ENCODE measurements around the gene CSMD2. TPM values are rescaled to one million over a fixed set of nuclear protein-coding genes. Genes with fewer than 3 reads are reported as not detected.

The CSMD2 gene
- total RNA-seq, 1 experiment from 2014 or later: 13.2 TPM

- Mint-ChIP-seq H3K27ac (no peak overlapping the region), H3K4me1 (no peaks in the 10 kb centered on the region; the same call in 1 of the 2 replicates), H3K4me3 (no peak overlapping the region), H3K36me3 (no peaks in the 10 kb centered on the region), H3K27me3 (ENCODE audit: low read depth) (peaks cover 14% of the 10 kb centered on the region), H3K9me3 (no peaks in the 10 kb centered on the region)
- CTCF ChIA-PET: interaction anchor here (4.0 kb wide), 1 partner anchor 10 kb away, joined by 19 read pairs; no protein-coding TSS in a partner anchor
- ATAC-seq (no peak), DNase-seq (ENCODE audit: low spot score) (no peak)
- TF ChIP-seq RELA (CRISPR knock-in tag; IDR thresholded peaks at IDR 0.05; ENCODE audit: borderline replicate concordance) (no peak), ZNF532 (CRISPR knock-in tag; IDR thresholded peaks at IDR 0.05; ENCODE audit: borderline replicate concordance) (no peak), MXD4 (CRISPR knock-in tag; IDR thresholded peaks at IDR 0.05; ENCODE audit: borderline replicate concordance) (no peak), ELF4 (CRISPR knock-in tag; IDR thresholded peaks at IDR 0.05; ENCODE audit: low read depth) (no peak), ZNF263 (CRISPR knock-in tag; IDR thresholded peaks at IDR 0.05; ENCODE audit: low read depth) (no peak), NFE2L1 (CRISPR knock-in tag; IDR thresholded peaks at IDR 0.05) (no peak), SP1 (CRISPR knock-in tag; conservative IDR thresholded peaks at IDR 0.05) (no peak), CREM (CRISPR knock-in tag; IDR thresholded peaks at IDR 0.05) (no peak), ZNF396 (CRISPR knock-in tag; IDR thresholded peaks at IDR 0.05; ENCODE audit: borderline replicate concordance) (no peak), ZNF219 (CRISPR knock-in tag; IDR thresholded peaks at IDR 0.05; ENCODE audit: borderline replicate concordance) (no peak), OVOL2 (CRISPR knock-in tag; IDR thresholded peaks at IDR 0.05; ENCODE audit: borderline replicate concordance) (no peak)
- POLR2A ChIA-PET: no interaction called here
Measured at GRCh38 chr1:33465316-33465715, 699.7 kb downstream of the CSMD2 start.

- DNase-seq (ENCODE audit: low spot score): no peak
- TF ChIP-seq ZSCAN18 (CRISPR knock-in tag; IDR thresholded peaks at IDR 0.05): no peak
- no peak for TF ChIP-seq ZNF396 (CRISPR knock-in tag; IDR thresholded peaks at IDR 0.05; ENCODE audit: borderline replicate concordance)
- no peak for TF ChIP-seq ETV6 (CRISPR knock-in tag; IDR thresholded peaks at IDR 0.05)
- no peak for TF ChIP-seq E2F1 (CRISPR knock-in tag; IDR thresholded peaks at IDR 0.05)
- TF ChIP-seq GTF2I (CRISPR knock-in tag; conservative IDR thresholded peaks at IDR 0.05): no peak
- no peak for TF ChIP-seq ZNF416 (CRISPR knock-in tag; IDR thresholded peaks at IDR 0.05)
- no peak for TF ChIP-seq AFF4 (CRISPR knock-in tag; IDR thresholded peaks at IDR 0.05; ENCODE audit: borderline replicate concordance)
- no peak for TF ChIP-seq ATF6 (CRISPR knock-in tag; IDR thresholded peaks at IDR 0.05)
- no peak for TF ChIP-seq MLX (CRISPR knock-in tag; IDR thresholded peaks at IDR 0.05)
- TF ChIP-seq IRF2 (CRISPR knock-in tag; IDR thresholded peaks at IDR 0.05; ENCODE audit: borderline replicate concordance, low read depth): no peak
- no peak overlapping the region for H3K27ac Mint-ChIP-seq
- H3K9me3 Mint-ChIP-seq: no peaks in the 10 kb centered on the region
- H3K27me3 Mint-ChIP-seq (ENCODE audit: low read depth): peaks cover 20% of the 10 kb centered on the region
- ATAC-seq: no peak
- no peaks in the 10 kb centered on the region for H3K36me3 Mint-ChIP-seq
- H3K4me3 Mint-ChIP-seq: no peak overlapping the region
- ChIA-PET CTCF (no interaction called here), POLR2A (no interaction called here)
- no peaks in the 10 kb centered on the region for H3K4me1 Mint-ChIP-seq
Measured at GRCh38 chr1:33464552-33464951, 700.5 kb downstream of the CSMD2 start.

Measured in WTC11 (cell line).